ENCODE data around the gene TBC1D14. TPM values are rescaled to one million over a fixed set of nuclear protein-coding genes. Genes with fewer than 3 reads are reported as not detected.

The TBC1D14 gene
- total RNA-seq, 2 donors from 2014 or later: 43.2 to 46.6 TPM

DNA sequence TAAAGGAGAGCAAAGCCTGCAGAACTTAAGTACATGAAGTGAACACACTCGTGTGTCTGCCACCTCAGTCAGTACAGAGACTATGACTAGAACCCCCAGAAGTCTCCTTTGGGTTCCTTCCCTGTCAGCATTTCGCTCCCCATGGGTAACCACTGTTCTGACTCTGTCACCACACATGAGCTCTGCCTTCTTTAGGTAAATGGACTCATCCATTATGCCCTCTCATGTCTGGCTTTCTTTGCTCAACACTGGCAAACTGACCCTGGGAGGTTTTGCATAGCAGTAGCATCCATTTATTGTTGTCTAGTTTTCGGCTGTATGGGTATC is 38.5 kb downstream of the TBC1D14 start:
- H3K9me3 ChIP-seq: no peaks in the 10 kb centered on the region
- peak overlapping the region; percentile 76 for H3K27ac ChIP-seq
- H3K9ac ChIP-seq (ENCODE audit: low read depth in 2 of 2, low read length in 2 of 2): peak overlapping the region; percentile 13 to 83
- H3K27me3 ChIP-seq: no peaks in the 10 kb centered on the region
- intact Hi-C loops (cut with DNase I): no loop called here
- DNase-seq: no peak
- no peak overlapping the region for H3K4me3 ChIP-seq
- TF ChIP-seq CTCF (IDR thresholded peaks at IDR 0.05): no peak
- H3K36me3 ChIP-seq: no peaks in the 10 kb centered on the region
- no peaks in the 10 kb centered on the region for H3K4me1 ChIP-seq

- peaks cover 7% of the 10 kb centered on the region for H3K4me1 ChIP-seq
- H3K27me3 ChIP-seq: no peaks in the 10 kb centered on the region
- no peak overlapping the region for H3K27ac ChIP-seq
- no peak for TF ChIP-seq CTCF (IDR thresholded peaks at IDR 0.05)
- no peak for DNase-seq
- no peak overlapping the region for H3K4me3 ChIP-seq
- intact Hi-C loops (cut with DNase I): no loop called here
- H3K36me3 ChIP-seq: no peaks in the 10 kb centered on the region
- no peaks in the 10 kb centered on the region for H3K9me3 ChIP-seq
- H3K9ac ChIP-seq (ENCODE audit: low read depth in 2 of 2, low read length in 2 of 2): no peak overlapping the region
Observed at GRCh38 chr4:6951880-6952381, 42.3 kb downstream of the TBC1D14 start.

GRCh38 chr4:6953751-6954380 is 44.2 kb downstream of the TBC1D14 start:
- peak overlapping the region; percentile 74 for H3K27ac ChIP-seq
- peak overlapping the region in 1 of 2 donors; percentile 81 for H3K9ac ChIP-seq (ENCODE audit: low read depth in 2 of 2, low read length in 2 of 2)
- intact Hi-C loops (cut with DNase I): no loop called here
- peaks cover 9% of the 10 kb centered on the region for H3K4me1 ChIP-seq
- H3K4me3 ChIP-seq: peak overlapping the region; percentile 24
- no peaks in the 10 kb centered on the region for H3K36me3 ChIP-seq
- H3K9me3 ChIP-seq: no peaks in the 10 kb centered on the region
- DNase-seq: peak; percentile 93
- TF ChIP-seq CTCF (IDR thresholded peaks at IDR 0.05): no peak
- H3K27me3 ChIP-seq: no peaks in the 10 kb centered on the region

DNA sequence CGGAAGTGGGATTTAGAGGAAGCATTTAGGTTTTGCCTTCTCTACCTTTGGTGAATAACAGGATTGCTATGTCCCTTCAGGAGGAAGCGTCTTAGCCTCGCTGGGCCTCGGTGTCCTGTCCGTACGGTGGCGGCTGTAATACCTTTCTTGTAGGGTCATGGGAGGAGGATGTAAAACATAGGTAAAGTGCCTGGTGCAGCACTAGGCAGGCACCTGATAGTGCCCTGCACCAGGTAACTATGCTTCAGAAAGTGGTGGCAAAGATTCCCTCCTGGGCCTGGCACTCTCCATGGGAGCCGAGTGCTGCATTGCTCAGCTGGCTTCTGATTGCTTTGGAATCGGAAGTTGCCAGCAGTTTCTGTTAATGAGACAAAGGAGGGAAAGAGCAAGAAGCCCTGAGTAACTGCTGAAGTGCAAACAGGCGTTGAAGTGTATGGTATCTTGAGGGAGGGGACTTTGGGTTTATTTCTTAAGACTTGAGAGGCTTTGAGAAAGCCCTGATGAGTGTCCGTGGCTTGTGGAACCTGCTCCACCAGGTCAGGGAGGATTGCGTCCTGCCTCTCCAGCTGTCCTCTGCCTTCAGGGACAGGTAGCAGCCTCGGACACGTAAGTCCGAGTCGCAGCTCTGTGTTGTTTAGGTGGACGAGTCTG is 45.8 kb downstream of the TBC1D14 start:
- peak; percentile 28 for DNase-seq

DNA sequence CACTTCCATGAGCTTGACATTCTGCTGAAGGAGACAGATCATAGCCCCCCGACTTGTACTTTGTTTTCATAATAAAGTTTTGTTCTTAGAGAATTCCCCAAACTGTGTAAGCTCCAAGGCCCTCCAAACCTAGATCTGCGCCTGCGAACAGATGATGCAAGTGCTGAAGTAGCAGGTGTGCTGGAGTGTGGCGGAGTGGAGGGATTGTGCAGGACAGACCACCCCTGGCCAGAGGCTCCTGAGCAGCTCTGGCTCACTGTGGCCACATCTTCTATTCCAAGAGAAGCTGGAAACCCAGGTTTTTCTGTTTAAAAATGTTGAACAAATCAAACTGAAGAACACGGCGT is 46.4 kb downstream of the TBC1D14 start:
- H3K36me3 ChIP-seq: no peaks in the 10 kb centered on the region
- peak overlapping the region in 1 of 2 donors; percentile 4 for H3K9ac ChIP-seq (ENCODE audit: low read depth in 2 of 2, low read length in 2 of 2)
- no peaks in the 10 kb centered on the region for H3K9me3 ChIP-seq
- no peak for TF ChIP-seq CTCF (IDR thresholded peaks at IDR 0.05)
- no peaks in the 10 kb centered on the region for H3K27me3 ChIP-seq
- H3K4me1 ChIP-seq: peaks cover 9% of the 10 kb centered on the region
- no peak overlapping the region for H3K4me3 ChIP-seq
- DNase-seq: peak; percentile 16
- intact Hi-C loops (cut with DNase I): no loop called here
- no peak overlapping the region for H3K27ac ChIP-seq

More for the DNA sequence above, 45.8 kb downstream of the TBC1D14 start:
- Histone ChIP-seq H3K27me3 (no peaks in the 10 kb centered on the region), H3K9ac (ENCODE audit: low read depth in 2 of 2, low read length in 2 of 2) (peak overlapping the region in 1 of 2 donors; percentile 51), H3K4me1 (peaks cover 9% of the 10 kb centered on the region), H3K36me3 (no peaks in the 10 kb centered on the region), H3K4me3 (no peak overlapping the region), H3K27ac (peak overlapping the region; percentile 11), H3K9me3 (no peaks in the 10 kb centered on the region)
- TF ChIP-seq CTCF (IDR thresholded peaks at IDR 0.05): no peak
- intact Hi-C loops (cut with DNase I): no loop called here

Measured in colonic mucosa (tissue), 4 donors.